Heart left ventricle (tissue), 13 donors: ENCODE results near the gene AFF3.

ENCODE experiments used
- CTCF ChIP-seq, 12 donors: fragments of 200-600 bp; sonication (generic) in 4 of 12; IDR thresholded peaks; one replicate each; pipeline versions ENCODE4 v1.5.0 to v1.8.0; 2018 to 2022; ENCODE audit warnings: antibody characterized with exemption in 12 of 12, mild to moderate bottlenecking in 5 of 12
- POLR2A ChIP-seq, 2 donors: fragments of 450-650 bp; IDR thresholded peaks; one replicate each; pipeline ENCODE4 v1.6.1; 2017; ENCODE audit warnings: antibody characterized with exemption in 2 of 2, mild to moderate bottlenecking in 2 of 2, moderate library complexity in 2 of 2
- donor health status: ischemic (EF 13 %, LVEDD 7.1; RV severe dilation, severe dysfunction).
- donor health status: DM: no; HTN: yes; CAD: no.
- donor health status: DM: no; HTN: no; CAD: no.
- donor health status: ischemic (EF 25% LVEDD 6.9; RV normal size, moderate dysfunction).
- donor health status: ischemic (EF 25% LVEDD 5.7; RV mildly dilated, moderate dysfunction).
- donor health status: ischemic (EF 35%, LVEDD 5.7; RV mildly dilated, moderate dysfunction).
- donor health status: nonischemic (EF 11% LVEDD 7.7; RV severe dilation, severe dysfunction).
- donor health status: DM: yes; HTN: yes; CAD: no.
- donor health status: PGD.
- donor health status: ischemic (EF 29% LVEDD 5.4; RV normal size, mild dysfunction).
- donor health status: nonischemic (EF 23%, LVEDD 6.1; RV moderate dilation, normal function).

GRCh38 chr2:99670768-99671734 lies 471.3 kb downstream of the AFF3 start:
- no peak for TF ChIP-seq CTCF (IDR thresholded peaks at IDR 0.05)
- TF ChIP-seq POLR2A (IDR thresholded peaks at IDR 0.05): no peak
